HK-2 (cell line): ENCODE results near the gene EDNRA.
A peak's percentile ranks its signal among the peaks of the same experiment; 100 is the strongest.

Experiments
- DNase-seq: peaks from one replicate; pipeline ENCODE4 v3.0.0-alpha.2; 2018; ENCODE audit not compliant: unreplicated experiment

The EDNRA gene

GRCh38 chr4:147589586-147589985, 108.7 kb downstream of the EDNRA start:
- no peak for DNase-seq

- peak; percentile 55 for DNase-seq
Observed at GRCh38 chr4:147590249-147590920, 109.5 kb downstream of the EDNRA start.

- DNase-seq = no peak
Observed at GRCh38 chr4:147591106-147591505, 110.2 kb downstream of the EDNRA start.

GRCh38 chr4:147594107-147594506, 113.2 kb downstream of the EDNRA start:
- no peak for DNase-seq
